SK-N-SH (cell line): ENCODE measurements around the gene SMIM12. TPM values are rescaled to one million over a fixed set of nuclear protein-coding genes. Genes with fewer than 3 reads are reported as not detected.

Experiments used
- CTCF ChIA-PET: fragments of 300-600, 350-600 bp; formaldehyde crosslinking; extraction: SDS; loops from one replicate; lab custom pipeline; 2021; lab: Yijun Ruan, JAX
- POLR2A ChIA-PET: fragments of 350-600 bp; sonication (Branson Sonifier 250); formaldehyde crosslinking; extraction: SDS; loops from one replicate; lab custom pipeline; 2020; ENCODE audit warnings: antibody characterized with exemption, inconsistent platforms; lab: Yijun Ruan, JAX
- DNase-seq: peaks from one replicate; pipeline ENCODE4 v3.0.0; 2012
- H2AFZ ChIP-seq: fragments of 200-600 bp; sonication (generic); 2 replicates; pipeline ENCODE4 v1.8.1; 2016; ENCODE audit warnings: antibody characterized with exemption, mild to moderate bottlenecking, low read depth
- H3F3A ChIP-seq: fragments of 200-600 bp; sonication (generic); replicated peaks from 2 replicates; pipeline ENCODE3; 2016; ENCODE audit warnings: antibody characterized with exemption, mild to moderate bottlenecking; ENCODE audit not compliant: insufficient read depth
- H3K27ac ChIP-seq, 2 experiments: fragments of 200-500 bp in 1 of 2; fragments of 200-600 bp in 1 of 2; sonication (Bioruptor generic) in 1 of 2; sonication (generic), shearing (Covaris generic) in 1 of 2; 2 replicates each; pipeline versions ENCODE4 v1.5.1 to v1.6.1; 2014 to 2016; ENCODE audit warnings: low read depth in 2 of 2, inconsistent platforms in 1 of 2, low read length in 1 of 2, mild to moderate bottlenecking in 1 of 2, mixed read lengths in 1 of 2
- H3K27me3 ChIP-seq: fragments of 200-600 bp; sonication (generic), shearing (Covaris generic); 2 replicates; pipeline ENCODE4 v1.6.1; 2016; ENCODE audit warnings: mixed run types; ENCODE audit not compliant: insufficient read depth
- H3K36me3 ChIP-seq, 2 experiments: fragments of 200-500 bp in 1 of 2; fragments of 200-600 bp in 1 of 2; sonication (Bioruptor generic) in 1 of 2; sonication (generic) in 1 of 2; replicated peaks in 1 of 2; 2 replicates each; pipeline versions ENCODE3 to v1.5.1; 2014 to 2016; ENCODE audit warnings: low read length in 1 of 2, mild to moderate bottlenecking in 1 of 2; ENCODE audit not compliant: insufficient read depth in 2 of 2, control insufficient read depth in 1 of 2
- H3K4me1 ChIP-seq, 2 experiments: fragments of 200-500 bp in 1 of 2; fragments of 200-600 bp in 1 of 2; sonication (Bioruptor generic) in 1 of 2; sonication (generic), shearing (Covaris generic) in 1 of 2; 2 replicates each; pipeline versions ENCODE4 v1.5.1 to v1.6.1; 2014 to 2016; ENCODE audit warnings: low read depth in 1 of 2, low read length in 1 of 2, mixed run types in 1 of 2; ENCODE audit not compliant: insufficient read depth in 2 of 2, control insufficient read depth in 1 of 2
- H3K4me2 ChIP-seq: fragments of 200-600 bp; sonication (generic), shearing (Covaris generic); 2 replicates; pipeline ENCODE4 v1.6.1; 2017; ENCODE audit warnings: mixed run types
- H3K4me3 ChIP-seq, 2 experiments: fragments of 200-500 bp in 1 of 2; fragments of 200-600 bp in 1 of 2; sonication (Bioruptor generic) in 1 of 2; sonication (generic), shearing (Covaris generic) in 1 of 2; 2 replicates each; pipeline versions ENCODE4 v1.5.1 to v1.8.1; 2014 to 2016; ENCODE audit warnings: low read depth in 2 of 2, inconsistent platforms in 1 of 2, low read length in 1 of 2, mild to moderate bottlenecking in 1 of 2, mixed read lengths in 1 of 2, moderate library complexity in 1 of 2
- H3K79me2 ChIP-seq: fragments of 200-600 bp; sonication (generic); 2 replicates; pipeline ENCODE4 v1.8.1; 2017; ENCODE audit warnings: mild to moderate bottlenecking; ENCODE audit not compliant: insufficient read depth
- H3K9ac ChIP-seq: fragments of 200-600 bp; sonication (generic); 2 replicates; pipeline ENCODE4 v1.6.1; 2017; ENCODE audit warnings: mixed run types
- H3K9me2 ChIP-seq: fragments of 200-600 bp; sonication (generic); 2 replicates; pipeline ENCODE4 v1.6.1; 2017; ENCODE audit warnings: mixed run types
- H3K9me3 ChIP-seq: fragments of 200-600 bp; sonication (generic); 2 replicates; pipeline ENCODE4 v1.6.1; 2017; ENCODE audit warnings: mixed run types, mild to moderate bottlenecking, moderate library complexity
- H4K20me1 ChIP-seq: fragments of 200-600 bp; sonication (generic); 2 replicates; pipeline ENCODE4 v1.6.1; 2017; ENCODE audit warnings: mild to moderate bottlenecking, mixed run types; ENCODE audit not compliant: insufficient read depth
- CHD2 ChIP-seq: fragments of 150-350 bp; IDR thresholded peaks from 2 replicates; pipeline ENCODE4 v1.6.1; 2018; ENCODE audit warnings: low read length; ENCODE audit not compliant: partially characterized antibody
- ELF1 ChIP-seq: IDR thresholded peaks from 2 replicates; pipeline ENCODE4 v1.4.0; 2012
- EP300 ChIP-seq, 2 experiments: IDR thresholded peaks; 2 replicates each; pipeline versions ENCODE4 v1.4.0 to v1.6.1; 2012; ENCODE audit warnings: borderline replicate concordance in 1 of 2, low read depth in 1 of 2, low read length in 1 of 2
- FOXJ3 ChIP-seq: sonication (generic); formaldehyde crosslinking; IDR thresholded peaks from 2 replicates; pipeline ENCODE4 v1.5.1; 2020; ENCODE audit warnings: mild to moderate bottlenecking, missing genetic modification reagents
- JUND ChIP-seq: IDR thresholded peaks from 2 replicates; pipeline ENCODE4 v1.4.0; 2012
- MEF2A ChIP-seq: IDR thresholded peaks from 2 replicates; pipeline ENCODE4 v1.4.0; 2012; ENCODE audit warnings: low read depth, borderline replicate concordance
- NFIC ChIP-seq: IDR thresholded peaks from 2 replicates; pipeline ENCODE4 v1.4.0; 2012; ENCODE audit warnings: borderline replicate concordance
- NRF1 ChIP-seq: IDR thresholded peaks from 2 replicates; pipeline ENCODE4 v1.6.1; 2012; ENCODE audit warnings: low read depth, mild to moderate bottlenecking, low read length
- POLR2AphosphoS5 ChIP-seq: IDR thresholded peaks from 2 replicates; pipeline ENCODE4 v1.6.1; 2012; ENCODE audit warnings: low read depth, low read length
- RCOR1 ChIP-seq: fragments of 150-350 bp; IDR thresholded peaks from 2 replicates; pipeline ENCODE4 v1.6.1; 2017; ENCODE audit warnings: antibody characterized with exemption, low read length
- TAF1 ChIP-seq: IDR thresholded peaks from 2 replicates; pipeline ENCODE4 v1.6.1; 2012; ENCODE audit warnings: low read depth, mild to moderate bottlenecking, low read length, moderate library complexity, borderline replicate concordance
- TCF12 ChIP-seq: IDR thresholded peaks from 2 replicates; pipeline ENCODE4 v1.4.0; 2012
- YY1 ChIP-seq: IDR thresholded peaks from 2 replicates; pipeline ENCODE4 v1.4.0; 2012; ENCODE audit warnings: low read depth, mild to moderate bottlenecking
- WGBS: methylation state at CpG from one replicate; pipeline ENCODE4 v1.1.6; 2017; ENCODE audit warnings: low lambda C conversion rate; 5-methylcytosine and 5-hydroxymethylcytosine counted together
- polyA plus RNA-seq, 3 experiments: library from polyadenylated mRNA; depleted of rRNA; stranded (reverse); fragments of >200 nt; gene quantifications; 2 replicates each; pipeline ENCODE4 v1.2.3, GENCODE V29; 2012
- TF ChIP-seq, protein P1 (sequence below): IDR thresholded peaks from 2 replicates; pipeline ENCODE4 v1.4.0; 2012; ENCODE audit warnings: low read depth, borderline replicate concordance
- TF ChIP-seq, protein P2 (sequence below): fragments of 150-350 bp; IDR thresholded peaks from 2 replicates; pipeline ENCODE4 v1.6.1; 2016; ENCODE audit warnings: mild to moderate bottlenecking, low read depth, low read length
- TF ChIP-seq, protein P3 (sequence below): fragments of 150-350 bp; IDR thresholded peaks from 2 replicates; pipeline ENCODE4 v1.6.1; 2017; ENCODE audit warnings: antibody characterized with exemption, low read length, low read depth, borderline replicate concordance
- TF ChIP-seq, protein P4 (sequence below): IDR thresholded peaks from 2 replicates; pipeline ENCODE4 v1.4.0; 2012; ENCODE audit warnings: low read depth, borderline replicate concordance
- TF ChIP-seq, protein P5 (sequence below): IDR thresholded peaks from 2 replicates; pipeline ENCODE4 v1.4.0; 2012; ENCODE audit warnings: low read depth

The SMIM12 gene
- polyA plus RNA-seq, 1 of the 3 experiments (the other 2 are of a cell fraction), result 42.3 TPM

DNA sequence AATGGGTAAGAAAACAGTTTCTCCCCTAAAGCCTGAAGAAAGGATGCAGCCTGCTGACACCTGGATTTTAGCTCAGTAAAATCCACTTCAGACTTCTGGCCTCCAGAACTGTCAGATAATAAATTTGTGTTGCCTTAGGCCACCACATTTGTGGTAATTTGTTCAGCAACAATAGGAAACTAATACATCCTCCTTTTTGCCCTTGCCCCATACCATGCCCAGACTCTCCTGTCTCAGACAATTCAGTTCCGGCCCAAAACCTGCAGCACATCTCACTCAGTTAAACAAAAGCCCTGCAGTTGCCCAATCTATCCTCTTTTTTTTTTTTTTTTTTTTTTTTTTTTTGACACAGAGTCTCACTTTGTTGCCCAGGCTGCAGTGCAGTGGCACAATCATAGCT, 25.8 kb downstream of the SMIM12 start:
- Histone ChIP-seq H3F3A (no peaks in the 10 kb centered on the region), H3K27ac (no peak overlapping the region), H3K9me2 (no peaks in the 10 kb centered on the region), H3K4me1 (peaks cover 0 to 12% of the 10 kb centered on the region in 2 experiments; a peak in 1 of 4 replicates), H4K20me1 (no peaks in the 10 kb centered on the region), H3K79me2 (no peaks in the 10 kb centered on the region), H3K9me3 (no peaks in the 10 kb centered on the region), H3K36me3 (no peaks in the 10 kb centered on the region), H3K4me2 (no peak overlapping the region), H2AFZ (no peak overlapping the region), H3K4me3 (no peak overlapping the region), H3K9ac (no peak overlapping the region), H3K27me3 (no peaks in the 10 kb centered on the region)
- TF ChIP-seq ELF1 (no peak), FOXJ3 (CRISPR knock-in tag) (no peak), CHD2 (no peak), RCOR1 (no peak), JUND (no peak), MEF2A (no peak), TAF1 (no peak), NRF1 (no peak), YY1 (no peak), TCF12 (no peak), POLR2AphosphoS5 (no peak), NFIC (no peak), EP300 (IDR thresholded peaks at IDR 0.05; ENCODE audit: borderline replicate concordance in 1 of 2, low read depth in 1 of 2, low read length in 1 of 2) (no peak)
- TF ChIP-seq, protein P1, sequence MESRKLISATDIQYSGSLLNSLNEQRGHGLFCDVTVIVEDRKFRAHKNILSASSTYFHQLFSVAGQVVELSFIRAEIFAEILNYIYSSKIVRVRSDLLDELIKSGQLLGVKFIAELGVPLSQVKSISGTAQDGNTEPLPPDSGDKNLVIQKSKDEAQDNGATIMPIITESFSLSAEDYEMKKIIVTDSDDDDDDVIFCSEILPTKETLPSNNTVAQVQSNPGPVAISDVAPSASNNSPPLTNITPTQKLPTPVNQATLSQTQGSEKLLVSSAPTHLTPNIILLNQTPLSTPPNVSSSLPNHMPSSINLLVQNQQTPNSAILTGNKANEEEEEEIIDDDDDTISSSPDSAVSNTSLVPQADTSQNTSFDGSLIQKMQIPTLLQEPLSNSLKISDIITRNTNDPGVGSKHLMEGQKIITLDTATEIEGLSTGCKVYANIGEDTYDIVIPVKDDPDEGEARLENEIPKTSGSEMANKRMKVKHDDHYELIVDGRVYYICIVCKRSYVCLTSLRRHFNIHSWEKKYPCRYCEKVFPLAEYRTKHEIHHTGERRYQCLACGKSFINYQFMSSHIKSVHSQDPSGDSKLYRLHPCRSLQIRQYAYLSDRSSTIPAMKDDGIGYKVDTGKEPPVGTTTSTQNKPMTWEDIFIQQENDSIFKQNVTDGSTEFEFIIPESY, result no peak
- TF ChIP-seq, protein P2, sequence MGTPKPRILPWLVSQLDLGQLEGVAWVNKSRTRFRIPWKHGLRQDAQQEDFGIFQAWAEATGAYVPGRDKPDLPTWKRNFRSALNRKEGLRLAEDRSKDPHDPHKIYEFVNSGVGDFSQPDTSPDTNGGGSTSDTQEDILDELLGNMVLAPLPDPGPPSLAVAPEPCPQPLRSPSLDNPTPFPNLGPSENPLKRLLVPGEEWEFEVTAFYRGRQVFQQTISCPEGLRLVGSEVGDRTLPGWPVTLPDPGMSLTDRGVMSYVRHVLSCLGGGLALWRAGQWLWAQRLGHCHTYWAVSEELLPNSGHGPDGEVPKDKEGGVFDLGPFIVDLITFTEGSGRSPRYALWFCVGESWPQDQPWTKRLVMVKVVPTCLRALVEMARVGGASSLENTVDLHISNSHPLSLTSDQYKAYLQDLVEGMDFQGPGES, result no peak
- TF ChIP-seq, protein P3, sequence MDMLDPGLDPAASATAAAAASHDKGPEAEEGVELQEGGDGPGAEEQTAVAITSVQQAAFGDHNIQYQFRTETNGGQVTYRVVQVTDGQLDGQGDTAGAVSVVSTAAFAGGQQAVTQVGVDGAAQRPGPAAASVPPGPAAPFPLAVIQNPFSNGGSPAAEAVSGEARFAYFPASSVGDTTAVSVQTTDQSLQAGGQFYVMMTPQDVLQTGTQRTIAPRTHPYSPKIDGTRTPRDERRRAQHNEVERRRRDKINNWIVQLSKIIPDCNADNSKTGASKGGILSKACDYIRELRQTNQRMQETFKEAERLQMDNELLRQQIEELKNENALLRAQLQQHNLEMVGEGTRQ, result no peak
- TF ChIP-seq, protein P4, sequence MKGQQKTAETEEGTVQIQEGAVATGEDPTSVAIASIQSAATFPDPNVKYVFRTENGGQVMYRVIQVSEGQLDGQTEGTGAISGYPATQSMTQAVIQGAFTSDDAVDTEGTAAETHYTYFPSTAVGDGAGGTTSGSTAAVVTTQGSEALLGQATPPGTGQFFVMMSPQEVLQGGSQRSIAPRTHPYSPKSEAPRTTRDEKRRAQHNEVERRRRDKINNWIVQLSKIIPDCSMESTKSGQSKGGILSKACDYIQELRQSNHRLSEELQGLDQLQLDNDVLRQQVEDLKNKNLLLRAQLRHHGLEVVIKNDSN, result no peak
- TF ChIP-seq, protein P5, sequence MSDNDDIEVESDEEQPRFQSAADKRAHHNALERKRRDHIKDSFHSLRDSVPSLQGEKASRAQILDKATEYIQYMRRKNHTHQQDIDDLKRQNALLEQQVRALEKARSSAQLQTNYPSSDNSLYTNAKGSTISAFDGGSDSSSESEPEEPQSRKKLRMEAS, result no peak
- POLR2A ChIA-PET, result no interaction called here
- DNase-seq, result no peak
- 81% methylated on average over 1 of the region's 1 CpG for WGBS
- CTCF ChIA-PET, result interaction anchor here (2.9 to 6.5 kb wide), 2 partner anchors 19 to 47 kb away, joined by 11 to 55 read pairs; no protein-coding TSS in a partner anchor
